Measurements from ENCODE around the gene SART3.
A peak's percentile ranks its signal among the peaks of the same experiment; 100 is the strongest.
"Not testable (repeated sequence)": the region's sequence is repeated elsewhere in the genome, so short reads cannot be mapped to it uniquely, and the experiment has no call there.

SART3 gene

GRCh38 chr12:108591267-108591980 is 30.5 kb upstream of the SART3 start:
- DNase-seq (ENCODE audit: low read depth): no peak
- no peak for TF ChIP-seq CTCF (IDR thresholded peaks at IDR 0.05; ENCODE audit: insufficient read depth, low read depth, low read length, missing control alignments)
- H3K4me3 ChIP-seq (ENCODE audit: low read length): no peak overlapping the region

- not testable (repeated sequence) for H3K4me3 ChIP-seq (ENCODE audit: low read length); DNase-seq (ENCODE audit: low read depth)
These were observed 29.5 kb upstream of the SART3 start for GRCh38 chr12:108590463-108590862.

GRCh38 chr12:108589840-108590229 is 28.9 kb upstream of the SART3 start:
- DNase-seq (ENCODE audit: low read depth): no peak
- no peak overlapping the region for H3K4me3 ChIP-seq (ENCODE audit: low read length)
- no peak for TF ChIP-seq CTCF (IDR thresholded peaks at IDR 0.05; ENCODE audit: insufficient read depth, low read depth, low read length, missing control alignments)

- no peak overlapping the region for H3K4me3 ChIP-seq (ENCODE audit: low read length)
- TF ChIP-seq CTCF (IDR thresholded peaks at IDR 0.05; ENCODE audit: insufficient read depth, low read depth, low read length, missing control alignments): no peak
- DNase-seq (ENCODE audit: low read depth): peak; percentile 25
These were observed 28.3 kb upstream of the SART3 start for GRCh38 chr12:108589028-108589839.

GRCh38 chr12:108587826-108588225 is 26.9 kb upstream of the SART3 start:
- no peak for TF ChIP-seq CTCF (IDR thresholded peaks at IDR 0.05; ENCODE audit: insufficient read depth, low read depth, low read length, missing control alignments)
- DNase-seq (ENCODE audit: low read depth): no peak

GRCh38 chr12:108586306-108586705 is 25.3 kb upstream of the SART3 start:
- H3K4me3 ChIP-seq (ENCODE audit: low read length): no peak overlapping the region
- TF ChIP-seq CTCF (IDR thresholded peaks at IDR 0.05; ENCODE audit: insufficient read depth, low read depth, low read length, missing control alignments): no peak
- DNase-seq (ENCODE audit: low read depth): no peak

More at GRCh38 chr12:108587826-108588225, 26.9 kb upstream of the SART3 start:
- no peak overlapping the region for H3K4me3 ChIP-seq (ENCODE audit: low read length)

GRCh38 chr12:108585864-108586263 is 24.9 kb upstream of the SART3 start:
- H3K4me3 ChIP-seq (ENCODE audit: low read length): no peak overlapping the region
- no peak for DNase-seq (ENCODE audit: low read depth)
- TF ChIP-seq CTCF (IDR thresholded peaks at IDR 0.05; ENCODE audit: insufficient read depth, low read depth, low read length, missing control alignments): no peak

All from epithelial cell of esophagus (primary cell).